ENCODE data around the gene ENDOU.
A peak's percentile ranks its signal among the peaks of the same experiment; 100 is the strongest.

Gene ENDOU, protein sequence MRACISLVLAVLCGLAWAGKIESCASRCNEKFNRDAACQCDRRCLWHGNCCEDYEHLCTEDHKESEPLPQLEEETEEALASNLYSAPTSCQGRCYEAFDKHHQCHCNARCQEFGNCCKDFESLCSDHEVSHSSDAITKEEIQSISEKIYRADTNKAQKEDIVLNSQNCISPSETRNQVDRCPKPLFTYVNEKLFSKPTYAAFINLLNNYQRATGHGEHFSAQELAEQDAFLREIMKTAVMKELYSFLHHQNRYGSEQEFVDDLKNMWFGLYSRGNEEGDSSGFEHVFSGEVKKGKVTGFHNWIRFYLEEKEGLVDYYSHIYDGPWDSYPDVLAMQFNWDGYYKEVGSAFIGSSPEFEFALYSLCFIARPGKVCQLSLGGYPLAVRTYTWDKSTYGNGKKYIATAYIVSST

DNA sequence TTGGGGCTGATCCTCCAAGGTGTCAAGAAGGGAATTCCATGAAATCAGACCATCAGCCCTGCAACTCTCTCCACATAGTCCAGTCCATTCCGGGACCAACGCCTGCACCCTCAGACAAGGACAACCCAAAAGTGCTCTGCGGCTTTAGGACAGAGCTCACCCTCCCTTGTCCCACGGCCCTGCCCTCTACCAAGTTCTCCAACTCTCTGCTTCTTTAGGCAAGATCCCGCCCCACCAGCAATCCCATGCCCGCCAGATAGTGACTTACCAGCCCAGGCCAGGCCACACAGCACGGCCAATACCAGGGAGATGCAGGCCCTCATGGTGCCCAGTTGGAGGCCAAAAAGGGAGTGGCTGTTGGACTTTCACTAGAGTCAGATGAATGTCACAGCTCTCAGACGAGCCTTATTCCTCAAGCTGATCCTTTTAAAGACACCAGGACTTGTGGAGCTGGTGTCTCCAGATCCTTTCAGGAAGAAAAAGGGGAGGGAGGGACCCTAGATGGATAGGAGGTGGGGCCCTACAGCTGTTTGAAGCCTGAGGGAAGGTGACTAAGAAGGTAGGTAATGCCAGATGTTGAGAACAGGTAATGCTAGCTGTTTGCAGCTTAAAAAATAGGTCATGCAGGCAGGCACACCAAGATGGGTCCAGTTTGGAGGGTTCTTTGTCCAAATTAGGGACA, at the start of gene ENDOU:
TSS of gene ENDOU (minus strand) at position 400 of the 682 bp plus-strand sequence. CDS start at position 323, 77 bp downstream.
- TF ChIP-seq CTCF (IDR thresholded peaks at IDR 0.05; ENCODE audit: extremely low read depth, missing control alignments) = no peak

GRCh38 chr12:47774663-47775062, 49.4 kb upstream of the ENDOU start:
- DNase-seq (ENCODE audit: low spot score) = no peak
- TF ChIP-seq CTCF (IDR thresholded peaks at IDR 0.05; ENCODE audit: extremely low read depth, missing control alignments) = no peak

More for the DNA sequence above, at the start of gene ENDOU:
- DNase-seq (ENCODE audit: low spot score) = no peak

- DNase-seq (ENCODE audit: low spot score) = no peak
- no peak for TF ChIP-seq CTCF (IDR thresholded peaks at IDR 0.05; ENCODE audit: extremely low read depth, missing control alignments)
Measured at GRCh38 chr12:47773858-47774580, 48.7 kb upstream of the ENDOU start.

DNA sequence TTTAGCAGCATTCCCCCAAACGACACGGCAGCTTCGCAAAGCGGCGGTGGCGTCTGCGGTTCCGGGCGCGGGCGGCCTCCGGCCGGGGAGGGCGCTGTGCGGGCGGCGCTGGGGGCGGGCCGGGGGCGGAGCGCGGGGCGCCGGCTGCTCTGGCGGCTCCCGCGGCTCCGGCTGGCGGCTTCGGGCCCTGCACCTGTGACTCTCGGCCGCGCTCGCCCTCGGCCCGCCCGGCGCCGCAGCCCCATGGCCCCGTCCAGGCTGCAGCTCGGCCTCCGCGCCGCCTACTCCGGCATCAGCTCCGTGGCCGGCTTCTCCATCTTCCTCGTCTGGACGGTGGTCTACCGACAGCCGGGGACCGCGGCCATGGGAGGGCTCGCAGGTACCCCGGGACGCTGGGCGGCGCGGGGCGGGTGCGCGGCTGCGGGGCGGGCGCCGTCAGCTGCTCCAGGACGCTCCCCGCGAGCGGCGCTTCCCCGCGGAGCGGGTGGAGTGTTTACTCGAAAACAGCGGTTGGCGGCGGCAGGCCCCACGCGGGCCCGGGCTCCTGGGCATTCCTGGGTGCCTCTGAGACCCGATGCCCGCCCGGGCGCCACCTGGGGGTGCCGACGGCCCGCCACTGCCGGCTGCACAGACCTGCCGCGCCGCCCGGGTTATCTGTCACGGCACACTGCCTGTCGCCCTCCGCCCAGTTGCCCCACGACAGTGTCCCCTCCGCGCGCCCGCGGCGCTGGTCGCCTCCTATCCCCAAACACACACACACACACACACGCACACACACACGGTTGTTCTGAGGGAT, 48.0 kb upstream of the ENDOU start, which contains the start of gene SLC48A1:
TSS of gene SLC48A1 (plus strand) at position 177 of the 796 bp plus-strand sequence. CDS start at position 244, 67 bp downstream.
- DNase-seq (ENCODE audit: low spot score) = peak; percentile 96
- peak; percentile 61 for TF ChIP-seq CTCF (IDR thresholded peaks at IDR 0.05; ENCODE audit: extremely low read depth, missing control alignments)

DNA sequence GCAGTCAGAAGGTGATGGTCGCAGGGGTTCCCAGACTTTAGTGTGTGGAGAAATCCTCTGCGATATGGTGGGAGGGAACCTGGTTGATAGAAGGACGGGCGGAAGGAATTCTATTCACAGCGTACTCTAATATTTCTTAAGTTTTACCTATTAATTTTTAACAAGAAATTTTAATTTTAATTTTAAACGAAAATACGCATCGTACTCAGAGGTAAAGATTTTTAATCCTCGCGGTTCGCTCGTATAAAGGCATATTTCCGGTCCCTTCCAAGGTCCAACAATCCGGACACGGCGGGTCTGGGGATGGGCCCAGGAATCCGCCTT, 47.4 kb upstream of the ENDOU start:
- no peak for TF ChIP-seq CTCF (IDR thresholded peaks at IDR 0.05; ENCODE audit: extremely low read depth, missing control alignments)
- DNase-seq (ENCODE audit: low spot score) = no peak

GRCh38 chr12:47772094-47772660, 46.9 kb upstream of the ENDOU start:
- no peak for DNase-seq (ENCODE audit: low spot score)
- TF ChIP-seq CTCF (IDR thresholded peaks at IDR 0.05; ENCODE audit: extremely low read depth, missing control alignments) = no peak

Data from GM20000 (cell line).